Small intestine (tissue), 7 donors: ENCODE measurements around the gene CIDEC. TPM values are rescaled to one million over a fixed set of nuclear protein-coding genes. Genes with fewer than 3 reads are reported as not detected.
"Not testable (repeated sequence)": the region's sequence is repeated elsewhere in the genome, so short reads cannot be mapped to it uniquely, and the experiment has no call there.

Experiments used
- DNase-seq, 2 donors: peaks; one replicate each; pipeline versions ENCODE4 v3.0.0 to v3.0.0-alpha.2; 2013
- FAIRE-seq: peaks from 2 replicates; lab custom pipeline; 2012; peaks lifted over from hg19 to GRCh38; lab: Jason Lieb, UNC
- H3K27ac ChIP-seq, 3 donors: one replicate each; pipeline ENCODE4 v1.5.1; 2013; ENCODE audit warnings: low read length in 2 of 3, mild to moderate bottlenecking in 2 of 3, control low read depth in 1 of 3, inconsistent platforms in 1 of 3, low read depth in 1 of 3, moderate library complexity in 1 of 3
- H3K27me3 ChIP-seq, 3 donors: one replicate each; pipeline ENCODE4 v1.6.1; 2013; ENCODE audit warnings: low read length in 3 of 3, inconsistent platforms in 1 of 3; ENCODE audit not compliant: control insufficient read depth in 3 of 3, insufficient read depth in 3 of 3
- H3K36me3 ChIP-seq, 3 donors: one replicate each; pipeline ENCODE4 v1.6.1; 2013; ENCODE audit warnings: low read length in 3 of 3, inconsistent platforms in 1 of 3, low read depth in 1 of 3, mild to moderate bottlenecking in 1 of 3, moderate library complexity in 1 of 3; ENCODE audit not compliant: control insufficient read depth in 3 of 3, insufficient read depth in 2 of 3
- H3K4me1 ChIP-seq, 3 donors: one replicate each; pipeline ENCODE4 v1.6.1; 2013; ENCODE audit warnings: low read length in 2 of 3, inconsistent platforms in 1 of 3, low read depth in 1 of 3, mild to moderate bottlenecking in 1 of 3, moderate library complexity in 1 of 3; ENCODE audit not compliant: control insufficient read depth in 3 of 3, insufficient read depth in 2 of 3
- H3K4me3 ChIP-seq, 3 donors: one replicate each; pipeline ENCODE4 v1.5.1; 2013; ENCODE audit warnings: low read length in 3 of 3, control low read depth in 1 of 3, inconsistent platforms in 1 of 3, low read depth in 1 of 3, mild to moderate bottlenecking in 1 of 3, moderate library complexity in 1 of 3
- H3K9me3 ChIP-seq, 2 donors: one replicate each; pipeline ENCODE4 v1.6.1; 2013; ENCODE audit warnings: low read depth in 1 of 2, low read length in 1 of 2; ENCODE audit not compliant: control insufficient read depth in 2 of 2, insufficient read depth in 1 of 2
- WGBS, 3 donors: extraction: QIAGEN DNeasy Blood & Tissue Kit; methylation state at CpG; one replicate each; pipeline ENCODE4 v1.1.7; 2013; 5-methylcytosine and 5-hydroxymethylcytosine counted together
- polyA plus RNA-seq, 4 donors: library from polyadenylated mRNA; stranded (reverse) in 3 of 4; unstranded in 1 of 4; fragments of 200-250 nt in 3 of 4; fragments of 120-200 nt in 1 of 4; gene quantifications; one replicate each; pipeline versions ENCODE4 v1.2.1 to v1.2.3, GENCODE V29; 2013
- donor health status: healthy with polysubstance abuse.
- donor health status: control.
- donor health status: control.
- donor health status: Bipolar disorder and iron deficiency.
- donor health status: healthy.

The CIDEC gene
- polyA plus RNA-seq, 4 donors = 19.0 to 748 (median 310) TPM

DNA sequence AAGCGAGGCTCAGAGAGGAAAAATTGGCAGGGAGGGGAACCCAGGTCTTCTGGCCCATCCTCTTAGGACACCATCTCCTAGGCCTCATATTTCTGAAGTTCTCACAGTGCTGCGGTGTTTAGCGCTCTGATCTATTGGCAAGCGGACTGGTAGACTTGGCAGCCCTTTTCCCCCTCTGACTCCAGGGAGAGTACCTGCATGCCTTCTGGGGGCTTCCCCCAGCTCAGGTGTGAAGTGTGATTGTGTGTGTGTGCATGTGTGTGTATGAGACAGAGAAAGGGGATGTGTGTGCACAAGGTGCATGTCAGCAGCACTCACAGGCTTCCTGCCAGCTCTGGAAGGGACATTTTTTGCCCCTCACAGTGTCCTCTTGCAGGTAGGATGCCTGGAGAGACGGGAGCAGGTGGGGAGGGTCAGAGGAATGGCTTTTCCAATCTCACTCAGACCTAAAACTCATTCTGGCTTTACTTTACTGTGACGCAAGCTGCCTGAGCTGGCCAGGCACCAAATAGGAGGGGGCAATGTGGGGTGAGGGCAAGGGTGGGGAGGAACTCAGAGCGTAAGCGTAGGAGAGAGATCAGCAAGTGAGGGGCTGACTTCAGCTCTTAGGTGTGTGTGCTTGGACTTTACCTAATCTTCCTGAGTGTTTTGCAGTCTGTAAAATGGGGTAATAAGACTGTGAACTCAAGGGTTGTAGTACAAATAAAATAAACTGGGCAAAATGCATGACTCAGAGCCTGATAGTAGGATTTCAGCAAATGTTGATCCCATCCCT is 18.6 kb upstream of the CIDEC start:
- FAIRE-seq (no peak), DNase-seq (peak; percentile 57 to 88)
- Histone ChIP-seq H3K27me3 (no peaks in the 10 kb centered on the region), H3K27ac (peak overlapping the region; percentile 90 to 95 (median 92)), H3K36me3 (peaks cover 0 to 3% (median 0%) of the 10 kb centered on the region in 3 donors), H3K4me1 (peaks cover 7 to 55% (median 11%) of the 10 kb centered on the region in 3 donors), H3K9me3 (peaks cover 0 to 7% of the 10 kb centered on the region in 2 donors), H3K4me3 (no peak overlapping the region)
- 20 to 52% (median 37%) methylated on average over 8 of the region's 8 CpGs for WGBS, 3 donors

DNA sequence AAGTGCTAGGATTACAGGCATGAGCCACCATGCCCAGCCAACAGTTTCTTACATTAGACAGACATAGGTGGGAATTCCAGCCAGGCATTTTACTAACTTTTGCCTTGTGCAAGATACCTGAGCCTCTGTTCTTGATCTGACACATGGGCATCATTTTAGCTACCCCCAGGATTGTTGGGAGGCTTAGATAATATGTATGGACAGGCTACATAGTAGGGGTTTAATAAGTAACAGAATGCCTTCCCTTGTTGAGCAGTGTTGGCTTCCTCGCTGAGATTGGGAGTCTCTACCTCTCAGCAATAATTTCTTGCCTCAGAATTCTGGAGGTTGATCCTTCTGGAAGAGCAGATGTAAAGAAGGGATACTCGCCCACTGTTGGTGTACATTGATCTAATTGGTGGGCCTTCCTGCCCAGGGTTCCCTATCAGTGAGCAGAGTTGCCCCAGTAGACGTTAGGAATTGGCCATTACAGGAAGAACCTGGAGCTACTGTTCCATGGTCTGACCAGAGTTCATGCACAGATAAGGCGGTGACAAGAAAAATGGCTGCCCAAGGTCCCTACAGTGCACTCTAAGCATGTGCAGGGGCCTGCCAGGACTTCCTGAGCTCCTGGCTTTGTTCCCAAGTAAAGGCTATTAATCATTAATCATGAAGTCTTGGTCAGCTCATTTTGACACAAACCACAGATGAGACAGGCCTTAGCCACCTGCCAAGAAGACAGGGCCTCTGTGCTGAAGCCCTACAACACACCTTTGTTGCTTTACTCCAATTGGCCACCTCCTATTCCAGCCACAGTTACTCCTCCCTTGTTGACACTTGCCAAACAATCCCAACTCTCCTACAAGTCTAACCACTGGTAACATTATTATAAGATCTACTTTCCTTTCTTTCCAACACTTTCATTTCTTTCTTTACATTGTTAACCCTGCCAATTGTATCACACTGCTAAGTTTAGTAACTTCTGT is 17.6 kb upstream of the CIDEC start:
- peaks cover 7 to 55% (median 16%) of the 10 kb centered on the region in 3 donors for H3K4me1 ChIP-seq

DNA sequence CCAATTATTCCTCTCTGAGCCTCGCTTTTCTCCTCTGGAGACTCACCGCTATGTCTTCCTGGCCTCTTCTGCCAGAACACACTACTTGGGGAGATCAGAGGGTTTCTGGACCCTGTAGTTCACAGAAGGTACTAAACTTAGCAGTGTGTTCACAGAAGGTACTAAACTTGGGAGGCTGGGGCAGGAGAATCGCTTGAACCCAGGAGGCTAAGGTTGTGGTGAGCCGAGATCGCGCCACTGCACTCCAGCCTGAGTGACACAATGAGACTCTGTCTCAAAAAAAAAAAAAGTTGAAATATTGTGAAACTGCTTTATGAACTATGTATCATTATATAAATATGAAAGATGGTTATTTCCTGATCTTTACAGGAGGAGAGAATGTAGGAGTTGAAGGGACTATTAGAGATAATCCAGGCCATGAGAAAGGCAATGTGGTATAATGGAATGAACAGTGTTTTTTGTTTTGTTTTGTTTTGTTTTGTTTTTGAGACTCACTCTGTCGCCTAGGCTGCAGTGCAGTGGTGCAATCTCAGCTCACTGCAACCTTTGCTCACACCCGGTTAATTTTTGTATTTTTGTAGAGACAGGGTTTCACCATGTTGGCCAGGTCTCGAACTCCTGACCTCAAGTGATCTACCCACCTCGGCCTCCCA is 16.8 kb upstream of the CIDEC start:
- peak overlapping the region; percentile 81 to 95 (median 87) for H3K27ac ChIP-seq
- 23 to 72% (median 50%) methylated on average over 8 to 10 of the region's 10 CpGs for WGBS, 3 donors

More for the DNA sequence above, 17.6 kb upstream of the CIDEC start:
- DNase-seq (peak; percentile 96 to 99), FAIRE-seq (no peak)
- Histone ChIP-seq H3K36me3 (peaks cover 3 to 12% (median 3%) of the 10 kb centered on the region in 3 donors), H3K27me3 (no peaks in the 10 kb centered on the region), H3K9me3 (peaks cover 0 to 7% of the 10 kb centered on the region in 2 donors), H3K27ac (peak overlapping the region; percentile 90 to 95 (median 92)), H3K4me3 (no peak overlapping the region)
- 13 to 45% (median 23%) methylated on average over 4 of the region's 4 CpGs for WGBS, 3 donors

DNA sequence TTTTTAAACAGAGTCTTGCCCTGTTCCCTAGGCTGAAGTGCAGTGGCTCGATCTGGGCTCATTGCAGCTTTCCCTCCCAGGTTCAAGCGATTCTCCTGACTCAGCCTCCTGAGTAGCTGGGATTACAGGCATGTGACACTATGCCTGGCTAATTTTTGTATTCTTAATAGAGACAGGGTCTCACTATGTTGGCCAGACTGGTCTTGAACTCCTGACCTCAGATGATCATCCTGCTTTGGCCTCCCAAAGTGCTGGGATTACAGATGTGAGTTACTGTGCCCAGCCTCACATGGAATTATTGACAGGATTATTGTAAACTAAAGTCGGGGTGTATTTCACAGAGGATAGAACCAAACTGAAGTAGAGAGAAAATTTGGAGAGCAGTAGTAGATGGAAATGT is 15.7 kb upstream of the CIDEC start:
- H3K4me1 ChIP-seq = peaks cover 9 to 42% (median 13%) of the 10 kb centered on the region in 3 donors
- not testable (repeated sequence) for FAIRE-seq, H3K4me3 ChIP-seq, H3K27me3 ChIP-seq, DNase-seq, H3K9me3 ChIP-seq
- WGBS, 3 donors = 92 to 94% (median 92%) methylated on average over 3 of the region's 3 CpGs
- peak overlapping the region in 1 of 3 donors; percentile 95 for H3K27ac ChIP-seq
- peaks cover 3 to 22% (median 3%) of the 10 kb centered on the region in 3 donors for H3K36me3 ChIP-seq

More for the DNA sequence above, 16.8 kb upstream of the CIDEC start:
- H3K4me1 ChIP-seq = peaks cover 5 to 48% (median 14%) of the 10 kb centered on the region in 3 donors
- not testable (repeated sequence) for H3K27me3 ChIP-seq, FAIRE-seq, H3K9me3 ChIP-seq, H3K4me3 ChIP-seq
- peak; percentile 62 to 64 for DNase-seq
- peaks cover 3 to 18% (median 3%) of the 10 kb centered on the region in 3 donors for H3K36me3 ChIP-seq

DNA sequence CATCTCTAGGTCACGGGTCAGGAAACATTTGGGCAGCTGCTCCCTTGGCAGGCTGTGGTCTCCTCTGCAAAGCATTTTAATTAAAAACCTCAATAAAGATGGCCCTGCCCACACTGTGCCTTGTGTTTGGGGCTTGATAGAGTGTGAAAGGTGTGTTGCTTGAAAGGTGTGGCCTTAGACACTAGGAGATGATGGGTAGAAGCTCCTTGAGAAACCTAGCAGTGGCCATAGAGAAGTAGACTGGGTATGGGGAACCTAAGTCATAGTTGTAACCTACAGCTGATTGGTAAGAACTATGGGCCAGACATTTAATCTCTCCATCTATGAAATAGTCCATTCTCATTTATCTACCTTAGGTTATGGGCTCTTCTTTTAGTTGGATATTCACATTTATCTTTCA is 13.7 kb upstream of the CIDEC start:
- H3K27me3 ChIP-seq = no peaks in the 10 kb centered on the region
- FAIRE-seq = no peak
- 80 to 97% (median 89%) methylated on average over 1 of the region's 1 CpG for WGBS, 3 donors
- H3K27ac ChIP-seq = peak overlapping the region in 2 of 3 donors; percentile 73
- peaks cover 3 to 22% (median 3%) of the 10 kb centered on the region in 3 donors for H3K36me3 ChIP-seq
- no peak for DNase-seq
- no peaks in the 10 kb centered on the region for H3K9me3 ChIP-seq
- H3K4me1 ChIP-seq = peaks cover 9 to 32% (median 13%) of the 10 kb centered on the region in 3 donors
- H3K4me3 ChIP-seq = no peak overlapping the region

DNA sequence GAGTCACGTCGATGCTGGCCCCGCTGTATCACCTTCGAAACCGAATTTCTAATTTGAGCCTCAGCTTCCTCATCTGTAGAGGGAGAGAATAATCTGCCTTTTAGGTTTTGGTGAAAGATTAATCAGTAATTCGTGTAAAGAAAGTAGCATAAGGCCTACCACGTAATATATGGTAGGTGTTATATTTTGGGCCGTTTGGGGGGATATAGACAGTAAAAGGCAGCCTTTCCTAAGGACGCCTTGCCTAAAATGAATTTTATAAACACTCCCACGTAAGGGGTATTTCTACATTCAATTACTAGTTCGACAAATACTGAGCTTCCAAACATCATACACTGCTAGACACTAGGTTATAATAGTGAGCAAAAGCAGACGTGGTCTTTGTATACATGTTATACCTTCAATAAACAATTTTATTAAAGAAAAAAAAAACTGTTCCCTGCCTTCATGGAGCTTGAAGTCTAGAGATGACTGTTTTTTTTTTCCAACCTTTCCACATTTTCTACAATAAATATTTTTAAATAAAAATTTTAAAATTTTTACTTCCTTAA is 11.1 kb upstream of the CIDEC start:
- Histone ChIP-seq H3K27me3 (no peaks in the 10 kb centered on the region), H3K36me3 (peaks cover 3 to 22% (median 3%) of the 10 kb centered on the region in 3 donors), H3K4me1 (peaks cover 7 to 9% (median 8%) of the 10 kb centered on the region in 3 donors), H3K4me3 (peak overlapping the region; percentile 64 to 99 (median 74)), H3K27ac (peak overlapping the region; percentile 92 to 95 (median 94)), H3K9me3 (no peaks in the 10 kb centered on the region)
- no peak for FAIRE-seq
- DNase-seq = no peak
- WGBS, 3 donors = 2 to 5% (median 4%) methylated on average over 12 of the region's 12 CpGs

DNA sequence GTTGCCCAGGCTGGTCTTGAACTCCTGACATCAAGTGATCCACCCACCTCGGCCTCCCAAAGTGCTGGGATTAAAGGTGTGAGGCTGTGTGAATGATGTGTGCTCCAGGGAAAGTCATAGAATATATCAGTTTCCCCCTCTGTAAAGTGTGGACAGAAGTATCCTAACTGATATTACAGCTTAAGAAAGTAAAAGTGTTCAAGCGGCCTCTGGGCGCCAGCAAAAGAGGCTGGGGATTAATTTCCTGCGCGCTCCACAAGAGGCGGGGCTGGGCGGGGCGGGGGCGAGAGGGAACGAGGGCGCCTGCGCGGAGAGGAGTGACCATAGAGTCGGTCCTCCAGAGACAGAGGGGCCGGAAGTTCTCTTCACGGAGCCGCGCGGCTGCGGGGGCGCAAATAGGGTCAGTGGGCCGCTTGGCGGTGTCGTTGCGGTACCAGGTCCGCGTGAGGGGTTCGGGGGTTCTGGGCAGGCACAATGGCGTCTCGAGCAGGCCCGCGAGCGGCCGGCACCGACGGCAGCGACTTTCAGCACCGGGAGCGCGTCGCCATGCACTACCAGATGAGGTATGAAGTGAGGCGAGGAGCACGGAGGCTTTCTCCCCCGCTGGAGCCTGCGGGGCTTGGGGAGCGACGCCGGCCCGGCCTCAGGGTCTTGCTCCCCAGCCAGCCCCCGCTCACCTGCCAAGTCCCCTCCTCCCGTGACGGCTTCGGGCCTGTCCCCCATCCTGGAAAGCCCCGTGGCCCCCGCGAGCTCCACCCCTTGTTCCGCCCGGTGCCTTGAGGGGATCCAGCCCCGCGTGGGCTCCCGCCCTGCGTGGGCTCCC is 10.4 kb upstream of the CIDEC start, which contains the start of gene JAGN1:
Gene JAGN1, plus strand, starts transcription at position 362 of the 823 bp plus-strand sequence. Its CDS starts 113 bp downstream, at position 475.
- Histone ChIP-seq H3K27ac (peak within 1 kb of the TSS; percentile 92 to 95 (median 94)), H3K4me3 (peak within 1 kb of the TSS; percentile 64 to 99 (median 74)), H3K36me3 (peaks cover 3 to 22% (median 3%) of the 10 kb centered on the region in 3 donors), H3K4me1 (peaks cover 5 to 9% (median 7%) of the 10 kb centered on the region in 3 donors), H3K27me3 (no peaks in the 10 kb centered on the region), H3K9me3 (no peaks in the 10 kb centered on the region)
- DNase-seq (peak; percentile 94 to 96), FAIRE-seq (no peak)
- 0 to 1% (median 1%) methylated on average over 56 to 62 of the region's 62 CpGs for WGBS, 3 donors
